AG04450 (cell line): Measurements from ENCODE around the gene SULF2. TPM values are rescaled to one million over a fixed set of nuclear protein-coding genes. Genes with fewer than 3 reads are reported as not detected.

ENCODE experiments used
- CTCF ChIA-PET: fragments of 300-600, 350-600 bp; formaldehyde crosslinking; extraction: SDS; loops from one replicate; lab custom pipeline; 2022; ENCODE audit warnings: antibody characterized with exemption, inconsistent platforms; lab: Charles Lee
- POLR2A ChIA-PET: fragments of 350-600 bp; formaldehyde crosslinking; extraction: SDS; loops from one replicate; lab custom pipeline; 2021; ENCODE audit warnings: antibody characterized with exemption, inconsistent platforms; lab: Yijun Ruan, JAX
- DNase-seq: peaks from one replicate; pipeline ENCODE4 v3.0.0-alpha.2; 2011; ENCODE audit warnings: low read depth, low spot score
- H3K27ac ChIP-seq: one replicate; pipeline ENCODE4 v1.5.1; 2012; ENCODE audit warnings: low read depth, low read length, control low read depth
- H3K27me3 ChIP-seq: one replicate; pipeline ENCODE4 v1.6.0; 2012; ENCODE audit warnings: low read length; ENCODE audit not compliant: control insufficient read depth, insufficient read depth
- H3K4me3 ChIP-seq: 2 replicates; pipeline ENCODE4 v1.5.1; 2011; ENCODE audit warnings: mild to moderate bottlenecking, low read depth, low read length, control low read depth
- H3K9me3 ChIP-seq: 2 replicates; pipeline ENCODE4 v1.5.1; 2012; ENCODE audit warnings: low read length; ENCODE audit not compliant: control insufficient read depth, insufficient read depth
- polyA plus RNA-seq: library from polyadenylated mRNA; depleted of rRNA; stranded (reverse); fragments of >200 nt; gene quantifications from 2 replicates; pipeline ENCODE4 v1.2.3, GENCODE V29; 2011
- TF ChIP-seq, protein P1 (sequence below): IDR thresholded peaks from 2 replicates; pipeline ENCODE4 v1.5.1; 2011; ENCODE audit warnings: low read depth, low read length, control low read depth, inconsistent platforms

Gene SULF2
- polyA plus RNA-seq, 1 experiment, result 0.73 TPM

DNA sequence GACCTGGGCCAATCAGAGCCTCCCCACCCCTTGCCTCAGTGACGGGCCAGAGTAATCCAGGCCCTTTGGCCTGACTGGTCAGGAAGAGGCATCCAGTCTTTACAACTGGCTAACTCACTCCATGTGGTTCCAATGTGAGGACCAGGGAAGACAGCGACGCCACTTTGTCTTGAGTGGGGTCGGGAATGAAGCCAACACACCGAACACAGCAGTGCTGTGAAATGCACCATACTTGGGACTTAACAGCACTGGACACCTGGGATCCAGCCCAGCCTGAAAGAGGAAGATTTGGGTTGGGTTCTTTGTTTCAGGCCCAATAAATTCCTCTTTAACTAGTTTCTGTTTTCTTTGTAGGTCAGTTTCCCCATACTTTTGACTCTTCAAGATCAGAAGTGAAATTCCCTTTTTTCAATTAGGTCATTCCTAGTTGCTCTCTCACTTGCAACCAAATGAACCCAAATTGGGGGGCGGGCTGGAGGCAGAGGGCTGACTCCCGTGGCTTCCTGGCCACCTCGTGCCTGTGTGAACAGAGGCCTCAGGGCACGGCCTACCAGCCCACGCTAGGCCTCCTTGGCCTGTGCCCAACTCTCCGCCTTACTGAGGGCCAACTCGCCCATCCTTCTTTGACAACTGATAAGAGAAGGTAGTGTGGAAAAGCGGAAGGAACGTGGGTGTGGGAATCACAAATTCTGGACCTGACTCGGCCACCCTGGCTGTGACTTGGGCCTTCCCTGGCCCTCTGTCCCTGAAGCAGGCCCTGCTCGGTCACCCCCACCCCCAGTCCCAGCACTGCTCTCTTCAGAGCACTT, 17.1 kb downstream of the SULF2 start:
- H3K27ac ChIP-seq, result no peak overlapping the region
- peaks cover 10% of the 10 kb centered on the region for H3K9me3 ChIP-seq
- DNase-seq, result no peak
- TF ChIP-seq, protein P1, sequence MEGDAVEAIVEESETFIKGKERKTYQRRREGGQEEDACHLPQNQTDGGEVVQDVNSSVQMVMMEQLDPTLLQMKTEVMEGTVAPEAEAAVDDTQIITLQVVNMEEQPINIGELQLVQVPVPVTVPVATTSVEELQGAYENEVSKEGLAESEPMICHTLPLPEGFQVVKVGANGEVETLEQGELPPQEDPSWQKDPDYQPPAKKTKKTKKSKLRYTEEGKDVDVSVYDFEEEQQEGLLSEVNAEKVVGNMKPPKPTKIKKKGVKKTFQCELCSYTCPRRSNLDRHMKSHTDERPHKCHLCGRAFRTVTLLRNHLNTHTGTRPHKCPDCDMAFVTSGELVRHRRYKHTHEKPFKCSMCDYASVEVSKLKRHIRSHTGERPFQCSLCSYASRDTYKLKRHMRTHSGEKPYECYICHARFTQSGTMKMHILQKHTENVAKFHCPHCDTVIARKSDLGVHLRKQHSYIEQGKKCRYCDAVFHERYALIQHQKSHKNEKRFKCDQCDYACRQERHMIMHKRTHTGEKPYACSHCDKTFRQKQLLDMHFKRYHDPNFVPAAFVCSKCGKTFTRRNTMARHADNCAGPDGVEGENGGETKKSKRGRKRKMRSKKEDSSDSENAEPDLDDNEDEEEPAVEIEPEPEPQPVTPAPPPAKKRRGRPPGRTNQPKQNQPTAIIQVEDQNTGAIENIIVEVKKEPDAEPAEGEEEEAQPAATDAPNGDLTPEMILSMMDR, result no peak
- POLR2A ChIA-PET, result no interaction called here
- CTCF ChIA-PET, result no interaction called here
- peaks cover 11% of the 10 kb centered on the region for H3K27me3 ChIP-seq
- H3K4me3 ChIP-seq, result no peak overlapping the region

DNA sequence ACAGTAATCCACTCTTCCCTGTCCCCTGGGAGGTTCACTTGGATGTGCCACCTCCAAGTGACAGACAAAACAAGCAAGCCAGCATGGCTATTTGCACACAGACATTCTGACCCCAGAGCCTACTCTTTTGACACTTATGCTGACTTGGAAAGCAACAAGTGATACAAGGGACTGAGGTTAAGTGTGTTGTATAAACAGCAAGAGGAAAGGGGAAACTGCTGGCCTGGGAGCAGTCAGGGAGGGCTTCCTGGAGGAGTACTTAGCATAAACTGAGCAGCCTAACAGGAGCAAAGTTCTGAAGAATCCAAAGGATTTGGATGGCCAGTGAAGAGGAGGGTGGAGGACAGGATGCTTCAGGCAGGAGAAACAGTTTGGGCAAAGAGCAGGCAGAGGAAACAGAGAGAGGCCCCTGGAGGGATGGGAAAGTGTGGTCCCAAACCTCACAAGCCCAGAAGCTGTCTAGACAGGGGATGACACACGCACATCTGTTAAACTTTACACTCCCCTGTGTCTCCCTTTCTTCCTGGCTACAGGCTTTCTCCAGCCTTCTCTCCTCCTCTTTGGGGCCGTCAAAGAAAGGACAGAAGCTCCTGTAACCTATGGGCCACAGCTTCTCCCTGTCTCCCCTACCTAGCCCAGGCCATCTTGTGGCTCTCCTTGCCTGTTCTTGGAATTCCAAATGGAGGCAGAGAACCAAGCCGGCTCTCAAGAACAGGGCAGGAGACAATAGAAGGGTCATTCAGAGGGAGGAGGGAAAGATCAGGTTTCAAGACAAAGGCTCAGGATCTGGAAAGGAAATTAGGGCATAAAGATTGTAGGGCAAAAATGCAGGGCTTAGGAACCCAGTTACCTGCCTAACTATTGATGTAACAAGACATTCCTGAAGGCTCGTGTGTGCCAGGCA, 19.3 kb downstream of the SULF2 start:
- peaks cover 10% of the 10 kb centered on the region for H3K9me3 ChIP-seq
- ChIA-PET POLR2A (no interaction called here), CTCF (interaction anchor here (1.0 kb wide), 1 partner anchor 22 kb away, joined by 3 read pairs; no protein-coding TSS in a partner anchor)
- TF ChIP-seq, protein P1, result no peak
- no peak overlapping the region for H3K4me3 ChIP-seq
- H3K27ac ChIP-seq, result no peak overlapping the region
- peaks cover 16% of the 10 kb centered on the region for H3K27me3 ChIP-seq
- no peak for DNase-seq

DNA sequence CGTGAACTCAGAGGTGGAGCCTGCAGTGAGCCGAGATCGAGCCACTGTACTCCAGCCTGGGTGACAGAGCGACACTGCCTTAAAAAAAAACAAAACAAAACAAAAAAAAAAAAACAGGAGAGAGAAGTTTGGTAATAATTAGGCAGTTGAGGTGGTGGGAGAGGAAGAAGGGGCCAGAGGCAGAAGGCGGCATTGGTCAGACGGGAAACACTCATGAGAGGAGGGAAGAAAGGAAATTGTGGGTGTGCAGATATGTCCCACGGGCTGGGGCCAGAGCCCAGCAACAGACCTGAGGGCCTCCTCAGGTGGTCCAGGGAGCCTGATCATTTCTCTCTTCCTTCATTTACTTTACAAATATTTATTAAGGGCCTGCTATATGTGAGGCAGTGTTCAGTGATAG, 20.0 kb downstream of the SULF2 start:
- Histone ChIP-seq H3K27me3 (peaks cover 16% of the 10 kb centered on the region), H3K4me3 (no peak overlapping the region), H3K27ac (no peak overlapping the region), H3K9me3 (peaks cover 4% of the 10 kb centered on the region; the same call in 1 of the 2 replicates)
- CTCF ChIA-PET, result no interaction called here
- DNase-seq, result no peak
- POLR2A ChIA-PET, result no interaction called here
- TF ChIP-seq, protein P1, result no peak

DNA sequence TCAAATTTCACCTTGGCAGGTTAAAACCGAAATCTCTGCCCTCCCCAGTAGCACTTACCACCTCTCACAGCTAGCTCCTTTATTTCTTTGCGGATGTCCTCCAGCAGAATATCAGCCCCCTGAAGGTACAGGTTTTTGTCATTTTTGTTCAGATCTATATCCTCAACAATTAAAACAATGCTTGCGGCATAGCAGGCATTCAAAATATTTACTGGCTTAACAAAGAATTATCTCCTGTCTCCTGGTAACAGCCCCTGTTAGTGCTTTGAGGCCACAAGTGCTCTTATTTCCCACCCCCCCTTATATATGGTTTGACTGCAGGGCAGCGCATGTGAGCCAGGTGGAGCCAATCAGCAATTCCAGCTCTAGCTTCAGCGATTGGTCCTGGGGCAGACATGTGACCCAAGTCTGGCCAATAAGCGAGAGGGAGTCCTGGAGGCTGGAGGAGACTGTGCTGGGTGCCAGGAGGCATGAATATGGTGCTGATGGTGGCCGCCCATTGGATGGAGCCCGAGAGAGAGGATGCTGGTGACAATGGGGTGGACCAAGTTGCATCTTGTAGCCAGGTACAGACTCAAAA, 21.0 kb downstream of the SULF2 start:
- no peak for DNase-seq
- CTCF ChIA-PET, result no interaction called here

More for the DNA sequence above, 21.0 kb downstream of the SULF2 start:
- H3K4me3 ChIP-seq, result no peak overlapping the region
- H3K27me3 ChIP-seq, result peaks cover 18% of the 10 kb centered on the region
- POLR2A ChIA-PET, result no interaction called here
- TF ChIP-seq, protein P1, result no peak
- no peaks in the 10 kb centered on the region; the same call in 1 of the 2 replicates for H3K9me3 ChIP-seq
- no peak overlapping the region for H3K27ac ChIP-seq
